ENCODE measurements around the gene FNDC3A. TPM values are rescaled to one million over a fixed set of nuclear protein-coding genes. Genes with fewer than 3 reads are reported as not detected.

FNDC3A gene
- total RNA-seq, 1 donor from 2014 or later: 69.3 TPM

DNA sequence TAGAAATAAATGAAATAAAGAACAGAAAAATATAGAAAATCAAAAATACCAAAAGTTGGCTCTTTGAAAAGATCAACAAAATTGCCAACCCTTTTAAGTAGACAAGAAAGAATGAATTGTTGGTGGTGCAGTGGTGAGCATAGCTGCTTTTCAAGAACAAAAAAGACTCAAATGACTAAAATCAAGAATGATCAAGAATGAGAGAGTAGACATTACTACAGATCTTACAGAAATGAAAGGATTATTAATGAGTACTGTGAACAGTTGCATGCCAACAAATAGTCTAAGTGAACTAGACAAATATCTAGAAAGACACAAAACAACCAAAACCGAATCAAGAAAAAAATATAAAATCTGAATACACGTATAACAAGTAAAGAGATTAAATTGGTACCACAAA, 53.9 kb downstream of the FNDC3A start:
- no peaks in the 10 kb centered on the region for H3K79me2 ChIP-seq (ENCODE audit: low read depth)
- H3K4me1 Mint-ChIP-seq: no peaks in the 10 kb centered on the region
- H3K36me3 ChIP-seq: peaks cover 2% of the 10 kb centered on the region
- no peak for DNase-seq (ENCODE audit: low spot score)
- no peak overlapping the region for H3K9ac ChIP-seq
- H2AFZ ChIP-seq (replicated peaks): no peak overlapping the region
- H3K27ac ChIP-seq: no peak overlapping the region
- no peaks in the 10 kb centered on the region for H3K4me1 ChIP-seq
- H4K20me1 ChIP-seq (ENCODE audit: low read depth): no peaks in the 10 kb centered on the region
- TF ChIP-seq EZH2phosphoT487 (IDR thresholded peaks at IDR 0.05) (no peak), EZH2 (IDR thresholded peaks at IDR 0.05) (no peak)
- TF ChIP-seq, protein P1, sequence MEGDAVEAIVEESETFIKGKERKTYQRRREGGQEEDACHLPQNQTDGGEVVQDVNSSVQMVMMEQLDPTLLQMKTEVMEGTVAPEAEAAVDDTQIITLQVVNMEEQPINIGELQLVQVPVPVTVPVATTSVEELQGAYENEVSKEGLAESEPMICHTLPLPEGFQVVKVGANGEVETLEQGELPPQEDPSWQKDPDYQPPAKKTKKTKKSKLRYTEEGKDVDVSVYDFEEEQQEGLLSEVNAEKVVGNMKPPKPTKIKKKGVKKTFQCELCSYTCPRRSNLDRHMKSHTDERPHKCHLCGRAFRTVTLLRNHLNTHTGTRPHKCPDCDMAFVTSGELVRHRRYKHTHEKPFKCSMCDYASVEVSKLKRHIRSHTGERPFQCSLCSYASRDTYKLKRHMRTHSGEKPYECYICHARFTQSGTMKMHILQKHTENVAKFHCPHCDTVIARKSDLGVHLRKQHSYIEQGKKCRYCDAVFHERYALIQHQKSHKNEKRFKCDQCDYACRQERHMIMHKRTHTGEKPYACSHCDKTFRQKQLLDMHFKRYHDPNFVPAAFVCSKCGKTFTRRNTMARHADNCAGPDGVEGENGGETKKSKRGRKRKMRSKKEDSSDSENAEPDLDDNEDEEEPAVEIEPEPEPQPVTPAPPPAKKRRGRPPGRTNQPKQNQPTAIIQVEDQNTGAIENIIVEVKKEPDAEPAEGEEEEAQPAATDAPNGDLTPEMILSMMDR (IDR thresholded peaks at IDR 0.05): no peak
- no peaks in the 10 kb centered on the region for H3K27me3 ChIP-seq
- H3F3A ChIP-seq (ENCODE audit: low read depth): no peaks in the 10 kb centered on the region
- H3K9me3 ChIP-seq (ENCODE audit: low read depth): no peaks in the 10 kb centered on the region
- no peak overlapping the region for H3K4me3 ChIP-seq
- H3K36me3 Mint-ChIP-seq: peaks cover 33% of the 10 kb centered on the region
- H3K27me3 Mint-ChIP-seq (ENCODE audit: insufficient read depth, low read depth): no peaks in the 10 kb centered on the region
- H3K4me2 ChIP-seq: no peak overlapping the region
- H3K4me3 Mint-ChIP-seq: no peak overlapping the region
- H3K9me3 Mint-ChIP-seq: peaks cover 8% of the 10 kb centered on the region
- no peak overlapping the region for H3K27ac Mint-ChIP-seq

DNA sequence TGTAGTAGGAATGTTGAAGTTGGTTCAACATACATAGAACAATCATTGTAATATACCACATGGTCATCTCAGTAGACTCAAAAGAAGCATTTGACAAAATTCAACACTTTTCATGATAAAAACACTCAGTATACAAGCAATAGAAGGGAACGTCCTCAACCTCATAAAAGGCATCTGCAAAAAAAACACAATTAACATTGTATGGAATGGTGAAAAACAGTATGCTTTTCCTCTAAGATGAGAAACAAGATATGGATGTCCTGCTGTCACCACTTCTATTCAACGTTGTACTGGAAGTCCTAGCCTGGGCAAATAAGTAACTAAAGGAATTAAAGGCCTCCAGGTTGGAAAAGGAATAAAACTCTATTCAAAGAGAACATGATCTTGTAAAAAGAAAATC, 54.5 kb downstream of the FNDC3A start:
- Histone ChIP-seq H3K36me3 (peaks cover 2% of the 10 kb centered on the region), H3K9me3 (ENCODE audit: low read depth) (no peaks in the 10 kb centered on the region), H2AFZ (replicated peaks) (no peak overlapping the region), H3K27ac (no peak overlapping the region), H4K20me1 (ENCODE audit: low read depth) (no peaks in the 10 kb centered on the region), H3K4me2 (no peak overlapping the region), H3K79me2 (ENCODE audit: low read depth) (no peaks in the 10 kb centered on the region), H3K9ac (no peak overlapping the region), H3K27me3 (no peaks in the 10 kb centered on the region), H3K4me3 (no peak overlapping the region), H3K4me1 (no peaks in the 10 kb centered on the region), H3F3A (ENCODE audit: low read depth) (no peaks in the 10 kb centered on the region)
- Mint-ChIP-seq H3K4me3 (no peak overlapping the region), H3K4me1 (no peaks in the 10 kb centered on the region), H3K36me3 (peaks cover 33% of the 10 kb centered on the region), H3K27ac (no peak overlapping the region), H3K27me3 (ENCODE audit: insufficient read depth, low read depth) (no peaks in the 10 kb centered on the region), H3K9me3 (peaks cover 8% of the 10 kb centered on the region)
- no peak for DNase-seq (ENCODE audit: low spot score)
- TF ChIP-seq EZH2 (IDR thresholded peaks at IDR 0.05) (no peak), EZH2phosphoT487 (IDR thresholded peaks at IDR 0.05) (no peak)
- TF ChIP-seq, protein P1 (IDR thresholded peaks at IDR 0.05): no peak

DNA sequence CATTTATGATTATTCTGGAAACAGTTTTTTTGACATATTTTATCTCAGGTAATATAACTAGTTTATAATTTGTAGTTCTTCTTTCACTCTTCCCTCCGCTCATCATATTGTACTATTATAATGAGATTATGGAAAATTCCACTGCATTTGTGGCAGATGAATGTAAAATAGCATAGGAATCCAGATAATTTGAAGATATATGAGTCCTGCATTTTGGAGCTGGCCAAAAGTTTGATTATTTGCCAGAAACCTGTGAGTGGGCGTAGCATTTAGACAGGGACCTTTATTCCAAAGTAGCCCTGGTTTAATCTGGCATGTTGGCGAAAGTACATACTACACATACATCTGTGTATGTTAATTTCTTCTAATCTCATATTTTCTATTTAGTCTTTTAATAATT, 65.2 kb downstream of the FNDC3A start:
- TF ChIP-seq, protein P1 (IDR thresholded peaks at IDR 0.05): no peak
- TF ChIP-seq EZH2 (IDR thresholded peaks at IDR 0.05) (no peak), EZH2phosphoT487 (IDR thresholded peaks at IDR 0.05) (no peak)
- Histone ChIP-seq H4K20me1 (ENCODE audit: low read depth) (no peaks in the 10 kb centered on the region), H3K4me3 (no peak overlapping the region), H3K36me3 (no peaks in the 10 kb centered on the region), H3K4me1 (no peaks in the 10 kb centered on the region), H3K79me2 (ENCODE audit: low read depth) (no peaks in the 10 kb centered on the region), H3F3A (ENCODE audit: low read depth) (no peaks in the 10 kb centered on the region), H3K27ac (no peak overlapping the region), H3K4me2 (no peak overlapping the region), H2AFZ (replicated peaks) (no peak overlapping the region), H3K27me3 (no peaks in the 10 kb centered on the region), H3K9ac (no peak overlapping the region), H3K9me3 (ENCODE audit: low read depth) (no peaks in the 10 kb centered on the region)
- Mint-ChIP-seq H3K4me1 (no peaks in the 10 kb centered on the region), H3K9me3 (no peaks in the 10 kb centered on the region), H3K27me3 (ENCODE audit: insufficient read depth, low read depth) (no peaks in the 10 kb centered on the region), H3K36me3 (peaks cover 14% of the 10 kb centered on the region), H3K4me3 (no peak overlapping the region), H3K27ac (no peak overlapping the region)
- no peak for DNase-seq (ENCODE audit: low spot score)

Measured in neural progenitor cell (in vitro differentiated cells).